Fibroblast of skin of abdomen (primary cell): Measurements from ENCODE around the gene B3GAT1.

Experiments
- DNase-seq: peaks from one replicate; pipeline ENCODE4 v3.0.0-alpha.2; 2013

Gene B3GAT1

GRCh38 chr11:134332782-134333181, 79.3 kb downstream of the B3GAT1 start:
- DNase-seq = no peak

- DNase-seq = no peak
These were observed 79.8 kb downstream of the B3GAT1 start for GRCh38 chr11:134332189-134332631.

DNA sequence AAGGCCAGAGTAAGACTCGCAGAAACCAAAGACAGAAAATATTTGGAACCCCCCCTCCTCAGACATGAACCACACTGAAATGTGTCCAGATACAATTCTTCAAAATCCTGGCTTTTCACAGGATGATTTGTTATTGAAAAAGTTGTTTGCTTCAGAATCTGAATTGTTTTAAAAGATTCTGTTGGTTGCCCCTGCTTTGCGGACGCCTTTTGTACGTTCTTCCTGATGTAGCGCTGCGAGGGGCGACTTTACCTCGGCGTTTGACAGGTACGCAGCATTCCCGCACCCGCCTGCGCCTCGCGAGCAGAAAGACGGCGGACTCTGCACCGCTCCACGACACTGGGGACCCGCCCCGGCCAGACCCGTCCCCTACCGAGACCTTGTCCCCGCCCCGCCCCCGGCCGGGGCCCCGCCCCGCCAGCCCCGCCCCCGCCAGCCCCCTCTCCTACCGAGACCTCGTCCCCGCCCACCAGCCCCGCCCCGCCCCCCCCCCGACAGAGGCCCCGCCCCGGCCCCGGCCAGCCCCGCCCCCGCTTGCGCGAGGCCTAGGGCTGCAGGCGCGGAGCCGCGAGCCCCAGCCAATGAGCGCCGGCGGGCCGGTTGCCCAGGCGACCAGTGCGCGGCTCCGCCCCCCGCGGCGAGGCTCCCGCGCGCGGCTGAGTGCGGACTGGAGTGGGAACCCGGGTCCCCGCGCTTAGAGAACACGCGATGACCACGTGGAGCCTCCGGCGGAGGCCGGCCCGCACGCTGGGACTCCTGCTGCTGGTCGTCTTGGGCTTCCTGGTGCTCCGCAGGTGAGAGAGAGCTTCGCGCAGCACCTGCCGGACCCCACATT, 80.5 kb downstream of the B3GAT1 start, which contains the start of gene GLB1L2:
Gene GLB1L2 (plus strand): TSS at position 635 of the 835 bp plus-strand sequence. CDS start 74 bp downstream, at position 709.
- DNase-seq = peak; percentile 32

GRCh38 chr11:134330611-134331353, 81.3 kb downstream of the B3GAT1 start:
- no peak for DNase-seq
